ENCODE measurements around the gene ANKRD18B. TPM values are rescaled to one million over a fixed set of nuclear protein-coding genes. Genes with fewer than 3 reads are reported as not detected.
A peak's percentile ranks its signal among the peaks of the same experiment; 100 is the strongest.
"Not testable (repeated sequence)": the region's sequence is repeated elsewhere in the genome, so short reads cannot be mapped to it uniquely, and the experiment has no call there.

ANKRD18B gene
- 0.65 TPM for total RNA-seq
- long read RNA-seq: 0 reads

DNA sequence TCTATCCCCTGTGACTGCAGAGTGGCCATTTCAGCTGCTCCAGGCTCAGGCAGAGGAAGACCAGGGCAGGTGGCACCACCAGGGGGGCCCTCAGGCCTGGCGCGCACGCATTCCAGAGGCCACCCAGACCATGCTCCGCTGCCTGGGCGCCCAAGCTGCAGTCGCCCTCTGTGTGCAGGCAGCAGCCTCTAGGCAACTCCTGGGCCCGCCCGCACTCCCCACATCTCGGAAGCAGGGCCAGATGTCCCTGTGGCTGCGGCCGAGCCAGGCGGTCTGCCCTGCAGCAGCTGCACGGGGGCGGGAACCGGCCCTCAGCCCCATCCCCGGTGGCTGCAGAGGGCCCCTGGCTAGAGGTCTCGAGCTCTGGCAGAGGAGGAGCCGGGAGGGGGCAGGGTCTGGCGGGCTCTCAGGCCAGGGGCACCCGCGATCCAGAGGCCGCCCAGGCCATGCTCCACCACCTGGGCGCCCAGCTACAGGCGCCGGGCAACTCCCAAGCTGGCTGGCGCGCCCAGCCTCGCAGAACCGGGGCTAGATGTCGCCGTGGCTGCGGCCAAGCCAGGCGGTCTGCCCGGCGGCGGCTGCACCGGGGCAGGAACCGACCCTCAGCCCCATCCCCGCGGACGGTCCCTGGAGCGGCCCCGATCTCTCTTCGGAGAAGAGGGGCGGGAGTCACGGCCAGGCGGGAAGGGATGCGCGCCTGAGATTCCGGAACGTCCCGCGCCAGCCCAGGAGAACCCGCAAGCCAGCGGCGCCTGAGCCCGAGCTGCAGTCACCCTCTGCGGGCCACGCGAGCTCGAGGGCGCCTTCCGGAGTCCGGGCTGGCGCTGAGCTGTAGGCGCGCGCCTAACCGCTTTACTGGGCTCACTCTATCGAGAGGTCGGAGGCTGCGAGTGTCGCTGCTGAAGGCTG, at the start of gene ANKRD18B:
Gene ANKRD18B, plus strand, starts transcription at position 855 of the 909 bp plus-strand sequence. CDS start 239 bp downstream, outside the sequence.
- H3K9me3 ChIP-seq; intact Hi-C loops (cut with DNase I); H3K27ac ChIP-seq; H3K36me3 ChIP-seq: not testable (repeated sequence)
- Histone ChIP-seq H3K4me1 (peaks cover 14% of the 10 kb centered on the region), H3K4me3 (peak within 1 kb of the TSS; percentile 30), H3K27me3 (ENCODE audit: low read depth) (peaks cover 58% of the 10 kb centered on the region)
- peak; percentile 87 to 91 for ATAC-seq
- peak; percentile 52 for DNase-seq

DNA sequence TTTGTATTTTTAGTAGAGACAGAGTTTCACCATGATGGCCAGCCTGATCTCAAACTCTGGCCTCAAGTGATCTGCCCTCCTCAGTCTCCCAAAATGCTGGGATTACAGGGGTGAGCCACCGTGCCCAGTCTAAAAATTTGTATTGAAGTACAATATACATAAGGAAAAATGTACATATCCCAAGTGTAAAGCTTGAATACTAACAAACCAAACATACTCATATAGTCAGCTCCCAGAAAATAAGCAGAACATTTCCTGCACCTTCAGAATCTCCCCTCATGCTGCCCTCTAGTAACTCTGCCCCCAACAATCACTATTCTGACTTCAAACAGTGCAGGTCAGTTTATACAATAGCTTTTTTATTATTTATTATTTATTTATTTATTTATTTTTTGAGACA, 48.7 kb upstream of the ANKRD18B start:
- DNase-seq (no peak), ATAC-seq (no peak)
- Histone ChIP-seq H3K36me3 (peaks cover 22% of the 10 kb centered on the region), H3K4me1 (peaks cover 19% of the 10 kb centered on the region), H3K9me3 (no peaks in the 10 kb centered on the region), H3K4me3 (no peak overlapping the region), H3K27me3 (ENCODE audit: low read depth) (no peaks in the 10 kb centered on the region), H3K27ac (no peak overlapping the region)
- TF ChIP-seq, protein P1, sequence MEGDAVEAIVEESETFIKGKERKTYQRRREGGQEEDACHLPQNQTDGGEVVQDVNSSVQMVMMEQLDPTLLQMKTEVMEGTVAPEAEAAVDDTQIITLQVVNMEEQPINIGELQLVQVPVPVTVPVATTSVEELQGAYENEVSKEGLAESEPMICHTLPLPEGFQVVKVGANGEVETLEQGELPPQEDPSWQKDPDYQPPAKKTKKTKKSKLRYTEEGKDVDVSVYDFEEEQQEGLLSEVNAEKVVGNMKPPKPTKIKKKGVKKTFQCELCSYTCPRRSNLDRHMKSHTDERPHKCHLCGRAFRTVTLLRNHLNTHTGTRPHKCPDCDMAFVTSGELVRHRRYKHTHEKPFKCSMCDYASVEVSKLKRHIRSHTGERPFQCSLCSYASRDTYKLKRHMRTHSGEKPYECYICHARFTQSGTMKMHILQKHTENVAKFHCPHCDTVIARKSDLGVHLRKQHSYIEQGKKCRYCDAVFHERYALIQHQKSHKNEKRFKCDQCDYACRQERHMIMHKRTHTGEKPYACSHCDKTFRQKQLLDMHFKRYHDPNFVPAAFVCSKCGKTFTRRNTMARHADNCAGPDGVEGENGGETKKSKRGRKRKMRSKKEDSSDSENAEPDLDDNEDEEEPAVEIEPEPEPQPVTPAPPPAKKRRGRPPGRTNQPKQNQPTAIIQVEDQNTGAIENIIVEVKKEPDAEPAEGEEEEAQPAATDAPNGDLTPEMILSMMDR (IDR thresholded peaks at IDR 0.05): no peak
- intact Hi-C loops (cut with DNase I): no loop called here

DNA sequence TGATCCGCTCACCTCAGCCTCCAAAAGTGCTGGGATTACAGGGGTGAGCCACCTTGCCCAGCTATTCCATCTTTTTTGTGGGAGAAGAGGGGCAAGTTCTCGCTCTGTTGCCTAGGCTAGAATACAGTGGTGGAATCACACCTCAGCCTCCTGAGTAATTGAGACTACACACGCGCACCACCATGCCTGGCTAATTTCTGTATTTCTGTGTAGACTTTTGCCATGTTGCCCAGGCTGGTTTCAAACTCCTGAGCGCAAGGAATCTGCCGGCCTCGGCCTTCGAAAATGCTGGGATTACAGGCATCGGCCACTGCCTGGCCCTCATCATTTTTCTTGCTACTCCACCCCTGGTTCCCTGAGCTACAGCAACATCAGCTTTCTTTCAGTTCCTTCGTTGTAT, 47.5 kb upstream of the ANKRD18B start:
- H3K4me3 ChIP-seq: no peak overlapping the region
- intact Hi-C loops (cut with DNase I): no loop called here
- no peak for ATAC-seq
- H3K4me1 ChIP-seq: peaks cover 19% of the 10 kb centered on the region
- H3K27me3 ChIP-seq (ENCODE audit: low read depth): no peaks in the 10 kb centered on the region
- TF ChIP-seq, protein P1 (IDR thresholded peaks at IDR 0.05): no peak
- DNase-seq: no peak
- peaks cover 11% of the 10 kb centered on the region for H3K36me3 ChIP-seq
- no peak overlapping the region for H3K27ac ChIP-seq
- H3K9me3 ChIP-seq: no peaks in the 10 kb centered on the region

DNA sequence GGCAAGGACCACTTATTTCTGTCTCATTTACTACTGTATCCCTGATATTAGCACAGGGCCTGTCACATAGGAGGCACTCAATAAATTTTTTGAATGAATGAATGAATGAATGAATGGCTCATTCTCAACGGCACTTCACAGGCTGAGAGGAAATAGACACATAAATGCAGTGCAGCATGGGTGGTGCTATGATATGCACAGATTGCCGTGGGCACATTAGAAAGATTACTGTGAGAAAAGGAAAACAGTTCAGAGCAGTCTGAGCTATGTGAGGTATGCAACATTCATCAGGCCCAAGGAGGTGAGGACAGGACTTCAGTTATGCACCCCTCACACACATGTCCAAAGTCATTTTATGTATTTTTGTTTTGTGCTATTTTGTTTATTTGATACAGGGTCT, 43.9 kb upstream of the ANKRD18B start:
- intact Hi-C loops (cut with DNase I): no loop called here
- no peaks in the 10 kb centered on the region for H3K4me1 ChIP-seq
- TF ChIP-seq, protein P1 (IDR thresholded peaks at IDR 0.05): no peak
- H3K27ac ChIP-seq: no peak overlapping the region
- no peak for ATAC-seq
- H3K27me3 ChIP-seq (ENCODE audit: low read depth): no peaks in the 10 kb centered on the region
- H3K9me3 ChIP-seq: no peaks in the 10 kb centered on the region
- no peak overlapping the region for H3K4me3 ChIP-seq
- no peaks in the 10 kb centered on the region for H3K36me3 ChIP-seq
- no peak for DNase-seq

DNA sequence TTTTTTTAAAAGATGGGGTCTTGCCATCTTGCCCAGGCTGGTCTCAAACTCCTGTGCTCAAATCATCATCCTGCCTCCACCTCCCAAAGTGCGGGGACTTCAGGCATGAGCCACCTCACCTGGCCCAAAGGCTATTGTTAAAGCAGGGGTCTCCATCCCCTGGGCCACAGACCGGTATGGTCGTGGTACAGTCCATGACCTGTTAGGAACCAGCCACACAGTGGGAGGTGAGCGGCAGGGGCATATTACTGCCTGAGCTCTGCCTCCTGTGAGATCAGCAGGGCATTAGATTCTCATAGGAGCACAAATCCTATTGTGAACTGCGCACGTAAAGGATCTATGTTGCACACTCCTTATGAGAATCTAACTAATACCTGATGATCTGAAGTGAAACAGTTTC, 43.1 kb upstream of the ANKRD18B start:
- TF ChIP-seq, protein P1 (IDR thresholded peaks at IDR 0.05): no peak
- Histone ChIP-seq H3K27ac (no peak overlapping the region), H3K36me3 (no peaks in the 10 kb centered on the region), H3K4me1 (no peaks in the 10 kb centered on the region), H3K9me3 (no peaks in the 10 kb centered on the region), H3K27me3 (ENCODE audit: low read depth) (no peaks in the 10 kb centered on the region), H3K4me3 (no peak overlapping the region)
- no peak for DNase-seq
- intact Hi-C loops (cut with DNase I): no loop called here
- no peak for ATAC-seq

DNA sequence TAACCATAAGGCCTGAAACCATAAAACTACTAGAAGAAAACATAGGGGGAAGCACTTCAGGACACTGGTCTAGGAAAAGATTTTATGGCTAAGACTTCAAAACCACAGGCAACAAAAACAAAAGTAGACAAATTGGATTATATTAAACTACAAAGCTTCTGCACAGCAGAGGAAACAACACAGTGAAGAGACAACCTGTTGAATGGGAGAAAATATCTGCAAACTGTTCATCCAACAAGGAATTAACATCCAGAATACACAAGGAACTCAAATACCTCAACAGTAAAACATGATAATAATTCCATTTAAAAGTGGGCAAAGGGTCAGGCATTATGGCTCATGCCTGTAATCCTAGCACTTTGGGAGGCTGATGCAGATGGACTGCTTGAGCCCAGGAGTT, 38.7 kb upstream of the ANKRD18B start:
- intact Hi-C loops (cut with DNase I); H3K36me3 ChIP-seq; DNase-seq; H3K27ac ChIP-seq; H3K9me3 ChIP-seq; H3K4me3 ChIP-seq; H3K4me1 ChIP-seq; H3K27me3 ChIP-seq (ENCODE audit: low read depth); ATAC-seq: not testable (repeated sequence)
